HG03520 (cell line): ENCODE results near the gene ZGPAT.
"Not testable (repeated sequence)": the region's sequence is repeated elsewhere in the genome, so short reads cannot be mapped to it uniquely, and the experiment has no call there.

Source experiments
- ATAC-seq: cut with Tn5 transposase; IDR thresholded peaks from one replicate; pipeline ENCODE4 v1.9.1; 2021; ENCODE audit warnings: mild to moderate bottlenecking, moderate library complexity; ENCODE audit not compliant: unreplicated experiment

ZGPAT gene

GRCh38 chr20:63707558-63708300, at the start of gene ZGPAT, which contains the start of gene ARFRP1:
Gene ZGPAT (plus strand): TSS chr20:63708039. CDS start chr20:63708581, 542 bp downstream.
Gene ARFRP1 (minus strand): TSS chr20:63707976. CDS start chr20:63707091, 885 bp downstream.
- peak; percentile 55 for ATAC-seq

- ATAC-seq: peak; percentile 12
Measured at GRCh38 chr20:63658749-63659187, 49.1 kb upstream of the ZGPAT start.

- ATAC-seq: no peak
Measured at GRCh38 chr20:63659370-63659769, 48.5 kb upstream of the ZGPAT start.

- not testable (repeated sequence) for ATAC-seq
Measured at GRCh38 chr20:63660174-63660573, 47.7 kb upstream of the ZGPAT start.

GRCh38 chr20:63660622-63661021, 47.2 kb upstream of the ZGPAT start:
- ATAC-seq: no peak

- no peak for ATAC-seq
Measured at GRCh38 chr20:63661108-63661507, 46.7 kb upstream of the ZGPAT start.

- ATAC-seq: no peak
Measured at GRCh38 chr20:63661959-63662812, 45.7 kb upstream of the ZGPAT start.

- ATAC-seq: no peak
Measured at GRCh38 chr20:63662813-63663189, 45.0 kb upstream of the ZGPAT start.

GRCh38 chr20:63663332-63664066, 44.3 kb upstream of the ZGPAT start:
- ATAC-seq: no peak

- no peak for ATAC-seq
Measured at GRCh38 chr20:63664143-63664851, 43.5 kb upstream of the ZGPAT start.

- no peak for ATAC-seq
Measured at GRCh38 chr20:63664861-63665594, 42.8 kb upstream of the ZGPAT start.

- no peak for ATAC-seq
Measured at GRCh38 chr20:63665708-63666107, 42.1 kb upstream of the ZGPAT start.

- no peak for ATAC-seq
Measured at GRCh38 chr20:63667858-63668257, 40.0 kb upstream of the ZGPAT start.

GRCh38 chr20:63668351-63668750, 39.5 kb upstream of the ZGPAT start:
- no peak for ATAC-seq

- not testable (repeated sequence) for ATAC-seq
Measured at GRCh38 chr20:63671695-63672094, 36.1 kb upstream of the ZGPAT start.

- no peak for ATAC-seq
Measured at GRCh38 chr20:63672666-63673065, 35.2 kb upstream of the ZGPAT start.

- ATAC-seq: no peak
Measured at GRCh38 chr20:63673951-63674350, 33.9 kb upstream of the ZGPAT start.

GRCh38 chr20:63675681-63676368, 32.0 kb upstream of the ZGPAT start:
- ATAC-seq: no peak

GRCh38 chr20:63678071-63678470, 29.8 kb upstream of the ZGPAT start:
- no peak for ATAC-seq
